ENCODE data around the gene FKBP4. TPM values are rescaled to one million over a fixed set of nuclear protein-coding genes. Genes with fewer than 3 reads are reported as not detected.

Gene FKBP4
- total RNA-seq, 1 donor from 2014 or later: 56.2 TPM

DNA sequence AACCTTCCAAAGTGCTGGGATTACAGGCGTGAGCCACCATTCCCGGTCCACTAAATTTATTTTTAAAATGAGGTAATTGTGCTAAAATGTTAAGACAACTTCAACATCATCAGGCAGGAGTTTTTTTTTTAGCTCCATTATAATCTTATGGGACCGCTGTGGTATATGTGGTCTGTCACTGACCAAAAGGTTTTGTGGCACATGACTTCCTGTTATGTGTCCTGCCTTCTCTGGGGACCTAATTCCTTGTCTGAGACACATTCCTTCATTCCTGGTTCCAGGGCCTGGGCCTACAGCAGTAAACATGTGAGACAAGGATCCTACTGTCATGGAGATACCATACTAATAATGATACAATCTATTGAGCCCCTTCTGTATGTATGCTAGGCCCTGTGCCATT, 57.2 kb downstream of the FKBP4 start:
- no peaks in the 10 kb centered on the region for H3K9me3 Mint-ChIP-seq (ENCODE audit: low read depth)
- no peaks in the 10 kb centered on the region for H3K36me3 Mint-ChIP-seq (ENCODE audit: low read depth)
- H3K4me3 Mint-ChIP-seq (ENCODE audit: unreplicated experiment): no peak overlapping the region
- DNase-seq (ENCODE audit: low spot score): no peak
- no peak overlapping the region for H3K27ac Mint-ChIP-seq (ENCODE audit: unreplicated experiment)
- H3K4me1 Mint-ChIP-seq (ENCODE audit: low read depth): peaks cover 18% of the 10 kb centered on the region
- TF ChIP-seq, protein P1, sequence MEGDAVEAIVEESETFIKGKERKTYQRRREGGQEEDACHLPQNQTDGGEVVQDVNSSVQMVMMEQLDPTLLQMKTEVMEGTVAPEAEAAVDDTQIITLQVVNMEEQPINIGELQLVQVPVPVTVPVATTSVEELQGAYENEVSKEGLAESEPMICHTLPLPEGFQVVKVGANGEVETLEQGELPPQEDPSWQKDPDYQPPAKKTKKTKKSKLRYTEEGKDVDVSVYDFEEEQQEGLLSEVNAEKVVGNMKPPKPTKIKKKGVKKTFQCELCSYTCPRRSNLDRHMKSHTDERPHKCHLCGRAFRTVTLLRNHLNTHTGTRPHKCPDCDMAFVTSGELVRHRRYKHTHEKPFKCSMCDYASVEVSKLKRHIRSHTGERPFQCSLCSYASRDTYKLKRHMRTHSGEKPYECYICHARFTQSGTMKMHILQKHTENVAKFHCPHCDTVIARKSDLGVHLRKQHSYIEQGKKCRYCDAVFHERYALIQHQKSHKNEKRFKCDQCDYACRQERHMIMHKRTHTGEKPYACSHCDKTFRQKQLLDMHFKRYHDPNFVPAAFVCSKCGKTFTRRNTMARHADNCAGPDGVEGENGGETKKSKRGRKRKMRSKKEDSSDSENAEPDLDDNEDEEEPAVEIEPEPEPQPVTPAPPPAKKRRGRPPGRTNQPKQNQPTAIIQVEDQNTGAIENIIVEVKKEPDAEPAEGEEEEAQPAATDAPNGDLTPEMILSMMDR (IDR thresholded peaks at IDR 0.05): no peak
- H3K27me3 Mint-ChIP-seq (ENCODE audit: low read depth): no peaks in the 10 kb centered on the region

DNA sequence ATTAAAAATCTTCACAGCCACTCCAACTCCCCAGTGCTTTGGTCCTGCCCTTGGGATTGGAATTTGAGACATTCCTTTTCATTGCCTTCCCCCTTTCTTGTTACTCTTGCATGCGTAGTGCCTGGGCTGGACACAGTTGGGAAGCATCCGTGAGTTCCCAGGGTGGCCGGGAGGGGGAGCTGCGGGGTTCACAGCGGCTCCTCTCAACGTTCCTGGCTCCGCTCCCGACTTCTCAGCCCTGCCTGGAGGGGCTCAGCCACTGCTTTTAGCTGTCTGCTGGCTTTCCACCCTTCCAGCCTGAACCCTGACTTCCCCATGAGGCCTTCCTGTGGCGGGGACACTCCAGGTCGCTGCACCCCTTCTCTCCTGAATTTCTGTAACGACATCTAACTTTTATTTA, 58.9 kb downstream of the FKBP4 start:
- Mint-ChIP-seq H3K27ac (ENCODE audit: unreplicated experiment) (peak overlapping the region; percentile 49), H3K36me3 (ENCODE audit: low read depth) (peaks cover 1% of the 10 kb centered on the region), H3K4me3 (ENCODE audit: unreplicated experiment) (no peak overlapping the region), H3K27me3 (ENCODE audit: low read depth) (no peaks in the 10 kb centered on the region), H3K9me3 (ENCODE audit: low read depth) (no peaks in the 10 kb centered on the region), H3K4me1 (ENCODE audit: low read depth) (peaks cover 18% of the 10 kb centered on the region)
- TF ChIP-seq, protein P1 (IDR thresholded peaks at IDR 0.05): peak; percentile 87
- peak; percentile 88 for DNase-seq (ENCODE audit: low spot score)

Other genes starting within 250 kb of the FKBP4 start
- 17.9 to 27.4 TPM (median 24.0 TPM) in 3 replicates for gene ITFG2, start 17.7 kb downstream of the FKBP4 start, total RNA-seq
- gene NRIP2, start 40.1 kb downstream of the FKBP4 start, total RNA-seq: 0.25 to 0.92 TPM in 2 of 3 replicates, not detected in the other
- gene TEX52, start 62.1 kb downstream of the FKBP4 start, total RNA-seq: not detected in 3 replicates
- gene FOXM1, start 82.2 kb downstream of the FKBP4 start, total RNA-seq: 13.1 to 17.6 TPM (median 15.2 TPM) in 3 replicates
- gene RHNO1, start 82.3 kb downstream of the FKBP4 start, total RNA-seq: 18.8 to 23.4 TPM (median 23.4 TPM) in 3 replicates
- 27.1 to 30.7 TPM (median 30.6 TPM) in 3 replicates for gene TULP3, start 95.9 kb downstream of the FKBP4 start, total RNA-seq
- 24.1 to 26.0 TPM (median 24.9 TPM) in 3 replicates for gene TEAD4, start 164.4 kb downstream of the FKBP4 start, total RNA-seq